Endothelial cell of umbilical vein (primary cell): Measurements from ENCODE around the gene INTS11. TPM values are rescaled to one million over a fixed set of nuclear protein-coding genes. Genes with fewer than 3 reads are reported as not detected.

Experiments
- BruUV-seq: library from RNA; stranded (reverse); fragments of 400-500 nt; replicated peaks from 2 replicates; lab custom pipeline; 2021; lab: Mats Ljungman, UMichigan
- CTCF ChIA-PET: fragments of 300-600, 350-600 bp; sonication (Branson Sonifier 250); formaldehyde crosslinking; loops from one replicate; lab custom pipeline; 2021; ENCODE audit warnings: antibody characterized with exemption, inconsistent platforms; lab: Charles Lee
- POLR2A ChIA-PET: fragments of 300-600, 350-600 bp; sonication (Branson Sonifier 250); formaldehyde crosslinking; loops from one replicate; lab custom pipeline; 2021; ENCODE audit warnings: antibody characterized with exemption, inconsistent platforms; lab: Charles Lee
- DNase-seq: peaks from one replicate; pipeline ENCODE4 v3.0.0-alpha.2; 2011; ENCODE audit warnings: low read depth, low spot score
- FAIRE-seq: peaks from 2 replicates; lab custom pipeline; 2011; peaks lifted over from hg19 to GRCh38; lab: Jason Lieb, UNC
- H2AFZ ChIP-seq: 2 replicates; pipeline ENCODE4 v1.6.0; 2012; ENCODE audit warnings: low read depth, low read length, control low read depth, inconsistent platforms
- H3K27ac ChIP-seq: 2 replicates; pipeline ENCODE4 v1.5.1; 2011; ENCODE audit warnings: low read depth, mild to moderate bottlenecking, control low read depth, low read length, moderate library complexity; ENCODE audit not compliant: insufficient read depth
- H3K27me3 ChIP-seq, 2 experiments: 2 replicates each; pipeline versions ENCODE4 v1.6.0 to v1.6.1; 2011; ENCODE audit warnings: low read length in 2 of 2, mixed read lengths in 1 of 2; ENCODE audit not compliant: control insufficient read depth in 2 of 2, insufficient read depth in 2 of 2
- H3K36me3 ChIP-seq, 2 experiments: 2 replicates in 1 of 2; 3 replicates in 1 of 2; pipeline ENCODE4 v1.5.1; 2011; ENCODE audit warnings: low read length in 2 of 2, mild to moderate bottlenecking in 1 of 2, moderate library complexity in 1 of 2; ENCODE audit not compliant: control insufficient read depth in 2 of 2, insufficient read depth in 2 of 2; ENCODE audit errors: extremely low read depth in 1 of 2
- H3K4me1 ChIP-seq: 3 replicates; pipeline ENCODE4 v1.5.1; 2011; ENCODE audit warnings: mild to moderate bottlenecking, low read length; ENCODE audit not compliant: control insufficient read depth, insufficient read depth; ENCODE audit errors: extremely low read depth
- H3K4me2 ChIP-seq: 2 replicates; pipeline ENCODE4 v1.6.1; 2011; ENCODE audit warnings: low read length, control low read depth, mixed read lengths; ENCODE audit not compliant: insufficient read depth
- H3K4me3 ChIP-seq, 3 experiments: fragments of 200-600 bp in 1 of 3; sonication (generic), shearing (Covaris generic) in 1 of 3; replicated peaks in 1 of 3; 2 replicates each; pipeline ENCODE4 v1.5.1; 2011 to 2016; ENCODE audit warnings: control low read depth in 3 of 3, low read length in 3 of 3, mild to moderate bottlenecking in 2 of 3, inconsistent platforms in 1 of 3, low read depth in 1 of 3, moderate library complexity in 1 of 3; ENCODE audit not compliant: insufficient read depth in 1 of 3
- H3K79me2 ChIP-seq: 2 replicates; pipeline ENCODE4 v1.6.0; 2012; ENCODE audit warnings: low read length, inconsistent platforms; ENCODE audit not compliant: control insufficient read depth, insufficient read depth
- H3K9ac ChIP-seq: replicated peaks from 2 replicates; pipeline ENCODE3; 2011; ENCODE audit warnings: low read length, control low read depth; ENCODE audit not compliant: insufficient read depth; ENCODE audit errors: extremely low read depth
- H3K9me1 ChIP-seq: replicated peaks from 3 replicates; pipeline ENCODE4 v1.6.0; 2011; ENCODE audit warnings: mild to moderate bottlenecking, low read length; ENCODE audit not compliant: control insufficient read depth, insufficient read depth; ENCODE audit errors: extremely low read depth
- H3K9me3 ChIP-seq: replicated peaks from 2 replicates; pipeline ENCODE4 v1.5.1; 2012; ENCODE audit warnings: low read length, inconsistent platforms; ENCODE audit not compliant: control insufficient read depth, insufficient read depth
- H4K20me1 ChIP-seq: replicated peaks from 2 replicates; pipeline ENCODE3; 2011; ENCODE audit warnings: mild to moderate bottlenecking, low read length; ENCODE audit not compliant: control insufficient read depth, insufficient read depth; ENCODE audit errors: extremely low read depth
- CTCF ChIP-seq, 2 donors: IDR thresholded peaks; 1 replicate in 1 of 2; 2 replicates in 1 of 2; pipeline ENCODE4 v1.5.1; 2011; ENCODE audit warnings: low read length in 2 of 2, mild to moderate bottlenecking in 2 of 2, moderate library complexity in 2 of 2, control low read depth in 1 of 2, inconsistent platforms in 1 of 2, low read depth in 1 of 2; ENCODE audit not compliant: insufficient read depth in 1 of 2; ENCODE audit errors: extremely low read depth in 1 of 2
- EZH2 ChIP-seq: IDR thresholded peaks from 2 replicates; pipeline ENCODE4 v1.6.1; 2012; ENCODE audit warnings: borderline replicate concordance, low read depth, mild to moderate bottlenecking, moderate library complexity, low read length, inconsistent platforms; ENCODE audit not compliant: severe bottlenecking
- FOS ChIP-seq: IDR thresholded peaks from 2 replicates; pipeline ENCODE4 v1.6.1; 2011; ENCODE audit warnings: mild to moderate bottlenecking, low read length, moderate library complexity, borderline replicate concordance; ENCODE audit not compliant: insufficient read depth
- GATA2 ChIP-seq: IDR thresholded peaks from 2 replicates; pipeline ENCODE4 v1.7.0; 2011; ENCODE audit warnings: low read depth, mild to moderate bottlenecking, moderate library complexity, mixed read lengths, low read length; ENCODE audit not compliant: insufficient read length, insufficient read depth
- JUN ChIP-seq: IDR thresholded peaks from 2 replicates; pipeline ENCODE4 v1.6.1; 2011; ENCODE audit warnings: borderline replicate concordance, low read depth; ENCODE audit not compliant: insufficient read length, insufficient read depth
- MAX ChIP-seq: IDR thresholded peaks from 2 replicates; pipeline ENCODE4 v1.6.1; 2011; ENCODE audit not compliant: insufficient read depth, insufficient read length
- MYC ChIP-seq: IDR thresholded peaks from one replicate; pipeline ENCODE4 v1.6.1; 2011; ENCODE audit warnings: mild to moderate bottlenecking, low read depth, low read length
- POLR2A ChIP-seq: IDR thresholded peaks from 2 replicates; pipeline ENCODE4 v1.6.1; 2012; ENCODE audit warnings: low read depth, mild to moderate bottlenecking, control low read depth, low read length
- POLR2AphosphoS5 ChIP-seq: IDR thresholded peaks from 2 replicates; pipeline ENCODE4 v1.6.1; 2012; ENCODE audit warnings: low read depth, mild to moderate bottlenecking, control low read depth, low read length, moderate library complexity; ENCODE audit not compliant: insufficient read depth
- dilution Hi-C: fragments of 300-500 bp; cut with MboI; formaldehyde crosslinking; loops from one replicate; pipeline ENCODE4 v1.15.0; 2019; ENCODE audit warnings: low sequenced_read_pairs; ENCODE audit not compliant: extremely low pct_ligation_motif_present
- intact Hi-C: fragments of 100-400 bp; cut with micrococcal nuclease; formaldehyde crosslinking; loops from one replicate; pipeline ENCODE4 v1.10.0; 2022
- polyA plus RNA-seq, 4 experiments: library from polyadenylated mRNA; depleted of rRNA in 3 of 4; stranded (reverse) in 3 of 4; unstranded in 1 of 4; fragments of >200 nt; gene quantifications; 2 replicates each; pipeline versions ENCODE4 v1.2.1 to v1.2.3, GENCODE V29; 2011 to 2012; ENCODE audit warnings: missing spikeins in 1 of 4
- total RNA-seq: library from RNA; stranded (reverse); gene quantifications from 2 replicates; pipeline ENCODE4 v1.2.3, GENCODE V29; 2021

The INTS11 gene
- total and polyA plus RNA-seq, 2 donors (not counting 3 experiments of a cell fraction or from before 2014, with no cell fraction given): 132 to 222 TPM

GRCh38 chr1:1335792-1336248 lies 11.4 kb upstream of the INTS11 start:
- no peaks in the 10 kb centered on the region for H3K27me3 ChIP-seq
- ChIA-PET POLR2A (no interaction called here), CTCF (interaction anchor here (1.7 kb wide), 1 partner anchor 12 kb away, joined by 4 read pairs; no protein-coding TSS in a partner anchor)
- no peaks in the 10 kb centered on the region for H4K20me1 ChIP-seq
- peaks cover 0 to 12% of the 10 kb centered on the region in 2 experiments for H3K36me3 ChIP-seq
- H3K9ac ChIP-seq: no peak overlapping the region
- H3K9me3 ChIP-seq: no peaks in the 10 kb centered on the region
- H2AFZ ChIP-seq: no peak overlapping the region
- H3K4me2 ChIP-seq: no peak overlapping the region
- TF ChIP-seq POLR2A (no peak), GATA2 (no peak), JUN (no peak)
- H3K79me2 ChIP-seq: no peaks in the 10 kb centered on the region
- intact Hi-C loops: no loop called here
- H3K4me3 ChIP-seq: no peak overlapping the region
- DNase-seq: no peak
- H3K27ac ChIP-seq: no peak overlapping the region
- dilution Hi-C loops: no loop called here
- no TSS peak for BruUV-seq
- FAIRE-seq: no peak
- no peaks in the 10 kb centered on the region for H3K9me1 ChIP-seq
- H3K4me1 ChIP-seq: no peaks in the 10 kb centered on the region

GRCh38 chr1:1335283-1335682 lies 10.8 kb upstream of the INTS11 start:
- TSS peak; percentile 50 for BruUV-seq
- FAIRE-seq: no peak
- H3K9me3 ChIP-seq: no peaks in the 10 kb centered on the region
- H3K27ac ChIP-seq: no peak overlapping the region
- no peak overlapping the region for H3K9ac ChIP-seq
- dilution Hi-C loops (no loop called here), intact Hi-C loops (no loop called here)
- TF ChIP-seq FOS (no peak), JUN (no peak), MYC (no peak), GATA2 (no peak), EZH2 (no peak), POLR2AphosphoS5 (no peak), POLR2A (no peak), MAX (no peak), CTCF (IDR thresholded peaks at IDR 0.05; ENCODE audit: extremely low read depth in 1 of 2, insufficient read depth in 1 of 2, low read depth in 1 of 2, low read length in 2 of 2) (no peak)
- no peaks in the 10 kb centered on the region for H4K20me1 ChIP-seq
- H2AFZ ChIP-seq: no peak overlapping the region
- H3K9me1 ChIP-seq: no peaks in the 10 kb centered on the region
- H3K4me2 ChIP-seq: no peak overlapping the region
- DNase-seq: no peak
- no peaks in the 10 kb centered on the region for H3K27me3 ChIP-seq
- H3K4me1 ChIP-seq: no peaks in the 10 kb centered on the region
- peaks cover 0 to 10% of the 10 kb centered on the region in 2 experiments for H3K36me3 ChIP-seq
- ChIA-PET CTCF (interaction anchor here (0.9 kb wide), 1 partner anchor 169 kb away, joined by 3 read pairs; no protein-coding TSS in a partner anchor), POLR2A (no interaction called here)
- H3K4me3 ChIP-seq: no peak overlapping the region
- H3K79me2 ChIP-seq: no peaks in the 10 kb centered on the region
